ENCODE measurements around the gene FOXO6. TPM values are rescaled to one million over a fixed set of nuclear protein-coding genes. Genes with fewer than 3 reads are reported as not detected.

The FOXO6 gene
- total and polyA plus RNA-seq, 2 of the 13 experiments (the other 11 are each of a cell fraction or from before 2014, with no cell fraction given): 0.13 TPM; not detected in 1

- TF ChIP-seq, protein P1, sequence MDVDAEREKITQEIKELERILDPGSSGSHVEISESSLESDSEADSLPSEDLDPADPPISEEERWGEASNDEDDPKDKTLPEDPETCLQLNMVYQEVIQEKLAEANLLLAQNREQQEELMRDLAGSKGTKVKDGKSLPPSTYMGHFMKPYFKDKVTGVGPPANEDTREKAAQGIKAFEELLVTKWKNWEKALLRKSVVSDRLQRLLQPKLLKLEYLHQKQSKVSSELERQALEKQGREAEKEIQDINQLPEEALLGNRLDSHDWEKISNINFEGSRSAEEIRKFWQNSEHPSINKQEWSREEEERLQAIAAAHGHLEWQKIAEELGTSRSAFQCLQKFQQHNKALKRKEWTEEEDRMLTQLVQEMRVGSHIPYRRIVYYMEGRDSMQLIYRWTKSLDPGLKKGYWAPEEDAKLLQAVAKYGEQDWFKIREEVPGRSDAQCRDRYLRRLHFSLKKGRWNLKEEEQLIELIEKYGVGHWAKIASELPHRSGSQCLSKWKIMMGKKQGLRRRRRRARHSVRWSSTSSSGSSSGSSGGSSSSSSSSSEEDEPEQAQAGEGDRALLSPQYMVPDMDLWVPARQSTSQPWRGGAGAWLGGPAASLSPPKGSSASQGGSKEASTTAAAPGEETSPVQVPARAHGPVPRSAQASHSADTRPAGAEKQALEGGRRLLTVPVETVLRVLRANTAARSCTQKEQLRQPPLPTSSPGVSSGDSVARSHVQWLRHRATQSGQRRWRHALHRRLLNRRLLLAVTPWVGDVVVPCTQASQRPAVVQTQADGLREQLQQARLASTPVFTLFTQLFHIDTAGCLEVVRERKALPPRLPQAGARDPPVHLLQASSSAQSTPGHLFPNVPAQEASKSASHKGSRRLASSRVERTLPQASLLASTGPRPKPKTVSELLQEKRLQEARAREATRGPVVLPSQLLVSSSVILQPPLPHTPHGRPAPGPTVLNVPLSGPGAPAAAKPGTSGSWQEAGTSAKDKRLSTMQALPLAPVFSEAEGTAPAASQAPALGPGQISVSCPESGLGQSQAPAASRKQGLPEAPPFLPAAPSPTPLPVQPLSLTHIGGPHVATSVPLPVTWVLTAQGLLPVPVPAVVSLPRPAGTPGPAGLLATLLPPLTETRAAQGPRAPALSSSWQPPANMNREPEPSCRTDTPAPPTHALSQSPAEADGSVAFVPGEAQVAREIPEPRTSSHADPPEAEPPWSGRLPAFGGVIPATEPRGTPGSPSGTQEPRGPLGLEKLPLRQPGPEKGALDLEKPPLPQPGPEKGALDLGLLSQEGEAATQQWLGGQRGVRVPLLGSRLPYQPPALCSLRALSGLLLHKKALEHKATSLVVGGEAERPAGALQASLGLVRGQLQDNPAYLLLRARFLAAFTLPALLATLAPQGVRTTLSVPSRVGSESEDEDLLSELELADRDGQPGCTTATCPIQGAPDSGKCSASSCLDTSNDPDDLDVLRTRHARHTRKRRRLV (CRISPR knock-in tag; IDR thresholded peaks at IDR 0.05): no peak
- TF ChIP-seq NAIF1 (CRISPR knock-in tag; IDR thresholded peaks at IDR 0.05; ENCODE audit: borderline replicate concordance): no peak
Measured at GRCh38 chr1:41341365-41341683, 19.9 kb upstream of the FOXO6 start (continued).

GRCh38 chr1:41341772-41342562 lies 19.3 kb upstream of the FOXO6 start:
- FAIRE-seq (no peak), DNase-seq (ENCODE audit: low spot score) (no peak), ATAC-seq (peak; percentile 60)
- Histone ChIP-seq H3K9me3 (ENCODE audit: low read length) (no peaks in the 10 kb centered on the region), H3K4me2 (ENCODE audit: low read depth, low read length) (peak overlapping the region; percentile 11; the same call in 1 of the 2 replicates), H4K20me1 (ENCODE audit: insufficient read depth, low read length) (no peaks in the 10 kb centered on the region), H3K27ac (ENCODE audit: extremely low read length, insufficient read depth, low read length) (no peak overlapping the region), H2AFZ (ENCODE audit: low read length) (no peak overlapping the region), H3K4me1 (ENCODE audit: insufficient read depth, low read length) (no peaks in the 10 kb centered on the region), H3K4me3 (replicated peaks in 1 of 3; ENCODE audit: insufficient read depth in 1 of 3, low read depth in 2 of 3, low read length in 3 of 3) (no peak overlapping the region), H3K9ac (ENCODE audit: insufficient read depth, low read depth, low read length) (no peak overlapping the region), H3K36me3 (replicated peaks in 1 of 2; ENCODE audit: control insufficient read depth in 1 of 2, insufficient read depth in 2 of 2, low read length in 2 of 2) (no peaks in the 10 kb centered on the region), H3K27me3 (ENCODE audit: control insufficient read depth in 1 of 2, insufficient read depth in 2 of 2, low read length in 2 of 2) (peaks cover 0 to 3% of the 10 kb centered on the region in 2 experiments; a peak in 1 of 5 replicates), H3K79me2 (ENCODE audit: insufficient read depth, low read length) (no peaks in the 10 kb centered on the region)
- no TSS peak for BruUV-seq (replicated peaks)
- ChIA-PET POLR2A (no interaction called here), CTCF (ENCODE audit: low intra/inter-chr PET ratio, low total read pairs) (no interaction called here)
- 18% methylated on average over 6 of the region's 15 CpGs for WGBS (ENCODE audit: low lambda C conversion rate)
- TF ChIP-seq FOSL2 (CRISPR knock-in tag; IDR thresholded peaks at IDR 0.05): peak; percentile 45
- no peak for TF ChIP-seq PCBP2 (optimal IDR thresholded peaks at IDR 0.05; ENCODE audit: low read depth, low read length, poor library complexity, severe bottlenecking)
- in situ Hi-C loops (cut with HindIII; ENCODE audit: extremely low pct_ligation_motif_present, low pct_unique_long_range_greater_than_20kb): no loop called here
- intact Hi-C loops (cut with micrococcal nuclease; ENCODE audit: unreplicated experiment): no loop called here

Measured in HepG2 (cell line).